Measurements from ENCODE around the gene MYO16. TPM values are rescaled to one million over a fixed set of nuclear protein-coding genes. Genes with fewer than 3 reads are reported as not detected.
A peak's percentile ranks its signal among the peaks of the same experiment; 100 is the strongest.

MYO16 gene
- total RNA-seq, 6 experiments from 2014 or later = not detected

- no peak overlapping the region for H3K4me3 Mint-ChIP-seq
- H3K4me1 Mint-ChIP-seq (ENCODE audit: low read depth) = no peaks in the 10 kb centered on the region
- no peaks in the 10 kb centered on the region for H3K36me3 Mint-ChIP-seq (ENCODE audit: low read depth)
- H3K27me3 Mint-ChIP-seq (ENCODE audit: insufficient read depth) = no peaks in the 10 kb centered on the region
- no peak for DNase-seq
- peaks cover 32% of the 10 kb centered on the region for H3K9me3 Mint-ChIP-seq
- no peak overlapping the region for H3K27ac Mint-ChIP-seq
- no peak for TF ChIP-seq CTCF (IDR thresholded peaks at IDR 0.05)
Observed at GRCh38 chr13:108674771-108675170, 45.4 kb downstream of the MYO16 start.

GRCh38 chr13:108676620-108677019 lies 47.2 kb downstream of the MYO16 start:
- TF ChIP-seq CTCF (IDR thresholded peaks at IDR 0.05) = no peak
- H3K27ac Mint-ChIP-seq = no peak overlapping the region
- no peak overlapping the region for H3K4me3 Mint-ChIP-seq
- peaks cover 39% of the 10 kb centered on the region for H3K9me3 Mint-ChIP-seq
- no peak for DNase-seq
- H3K27me3 Mint-ChIP-seq (ENCODE audit: insufficient read depth) = no peaks in the 10 kb centered on the region; the same call in 1 of the 2 replicates
- no peaks in the 10 kb centered on the region for H3K4me1 Mint-ChIP-seq (ENCODE audit: low read depth)
- H3K36me3 Mint-ChIP-seq (ENCODE audit: low read depth) = no peaks in the 10 kb centered on the region

GRCh38 chr13:108677806-108678205 lies 48.4 kb downstream of the MYO16 start:
- no peak for DNase-seq
- Mint-ChIP-seq H3K27me3 (ENCODE audit: insufficient read depth) (no peaks in the 10 kb centered on the region; the same call in 1 of the 2 replicates), H3K27ac (no peak overlapping the region), H3K4me1 (ENCODE audit: low read depth) (no peaks in the 10 kb centered on the region), H3K9me3 (peaks cover 40% of the 10 kb centered on the region), H3K36me3 (ENCODE audit: low read depth) (no peaks in the 10 kb centered on the region), H3K4me3 (no peak overlapping the region)
- TF ChIP-seq CTCF (IDR thresholded peaks at IDR 0.05) = no peak

- Mint-ChIP-seq H3K27ac (no peak overlapping the region), H3K27me3 (ENCODE audit: insufficient read depth) (no peaks in the 10 kb centered on the region; the same call in 1 of the 2 replicates), H3K36me3 (ENCODE audit: low read depth) (no peaks in the 10 kb centered on the region), H3K4me3 (no peak overlapping the region), H3K4me1 (ENCODE audit: low read depth) (no peaks in the 10 kb centered on the region), H3K9me3 (peaks cover 46% of the 10 kb centered on the region)
- DNase-seq = no peak
- TF ChIP-seq CTCF (IDR thresholded peaks at IDR 0.05) = no peak
Observed at GRCh38 chr13:108680011-108680410, 50.6 kb downstream of the MYO16 start.

- no peaks in the 10 kb centered on the region for H3K4me1 Mint-ChIP-seq (ENCODE audit: low read depth)
- peak; percentile 18 for DNase-seq
Observed at GRCh38 chr13:108681986-108682575, 52.7 kb downstream of the MYO16 start.

More at GRCh38 chr13:108681986-108682575, 52.7 kb downstream of the MYO16 start:
- H3K36me3 Mint-ChIP-seq (ENCODE audit: low read depth) = no peaks in the 10 kb centered on the region
- TF ChIP-seq CTCF (IDR thresholded peaks at IDR 0.05) = no peak
- no peak overlapping the region for H3K4me3 Mint-ChIP-seq
- peaks cover 28% of the 10 kb centered on the region for H3K9me3 Mint-ChIP-seq
- no peak overlapping the region for H3K27ac Mint-ChIP-seq
- H3K27me3 Mint-ChIP-seq (ENCODE audit: insufficient read depth) = no peaks in the 10 kb centered on the region; the same call in 1 of the 2 replicates

Data from HFFc6 (cell line).